ENCODE data around the gene ZNF473. TPM values are rescaled to one million over a fixed set of nuclear protein-coding genes. Genes with fewer than 3 reads are reported as not detected.

ZNF473 gene
- total RNA-seq, 1 experiment from 2014 or later, result 13.9 TPM

- Histone ChIP-seq H3K36me3 (ENCODE audit: low read depth) (peaks cover 11% of the 10 kb centered on the region; the same call in 1 of the 2 replicates), H2AFZ (no peak overlapping the region), H3K4me3 (no peak overlapping the region), H3K9me3 (ENCODE audit: insufficient read depth, low read depth) (no peaks in the 10 kb centered on the region), H3K79me2 (ENCODE audit: low read depth) (no peaks in the 10 kb centered on the region), H3K9me2 (ENCODE audit: insufficient read depth) (no peaks in the 10 kb centered on the region), H3F3A (ENCODE audit: insufficient read depth, low read depth) (peaks cover 23% of the 10 kb centered on the region), H3K27me3 (ENCODE audit: insufficient read depth, low read depth) (no peaks in the 10 kb centered on the region), H3K27ac (no peak overlapping the region), H3K4me1 (replicated peaks; ENCODE audit: insufficient read depth) (no peaks in the 10 kb centered on the region), H3K4me2 (no peak overlapping the region), H4K20me1 (ENCODE audit: insufficient read depth) (peaks cover 38% of the 10 kb centered on the region)
- DNase-seq, result peak; percentile 46 to 52
- no TSS peak for BruUV-seq (replicated peaks)
- intact Hi-C loops (cut with micrococcal nuclease; ENCODE audit: unreplicated experiment), result loop anchor here (1.0 kb wide), 1 partner anchor 46 kb away; no protein-coding TSS in a partner anchor
- TF ChIP-seq CTCF (conservative IDR thresholded peaks at IDR 0.05) (peak; percentile 98), EZH2 (IDR thresholded peaks at IDR 0.05; ENCODE audit: low read depth) (no peak)
- ChIA-PET CTCF (no interaction called here), POLR2A (ENCODE audit: unreplicated experiment) (no interaction called here)
Measured at GRCh38 chr19:49983645-49984229, 42.1 kb upstream of the ZNF473 start.

- DNase-seq, result no peak
- Histone ChIP-seq H3K27ac (no peak overlapping the region), H4K20me1 (ENCODE audit: insufficient read depth) (peaks cover 38% of the 10 kb centered on the region), H3K4me1 (replicated peaks; ENCODE audit: insufficient read depth) (no peaks in the 10 kb centered on the region), H3K4me2 (no peak overlapping the region), H3K9me3 (ENCODE audit: insufficient read depth, low read depth) (no peaks in the 10 kb centered on the region), H3K79me2 (ENCODE audit: low read depth) (no peaks in the 10 kb centered on the region), H3F3A (ENCODE audit: insufficient read depth, low read depth) (peaks cover 23% of the 10 kb centered on the region), H3K9me2 (ENCODE audit: insufficient read depth) (no peaks in the 10 kb centered on the region), H3K27me3 (ENCODE audit: insufficient read depth, low read depth) (no peaks in the 10 kb centered on the region), H3K4me3 (no peak overlapping the region), H3K36me3 (ENCODE audit: low read depth) (peaks cover 11% of the 10 kb centered on the region; the same call in 1 of the 2 replicates), H2AFZ (no peak overlapping the region)
- CTCF ChIA-PET, result interaction anchor here (0.7 kb wide), 1 partner anchor 85 kb away, joined by 3 read pairs; no protein-coding TSS in a partner anchor
- TF ChIP-seq CTCF (conservative IDR thresholded peaks at IDR 0.05), result no peak
- TF ChIP-seq EZH2 (IDR thresholded peaks at IDR 0.05; ENCODE audit: low read depth), result no peak
- no TSS peak for BruUV-seq (replicated peaks)
- intact Hi-C loops (cut with micrococcal nuclease; ENCODE audit: unreplicated experiment), result no loop called here
- POLR2A ChIA-PET (ENCODE audit: unreplicated experiment), result no interaction called here
Measured at GRCh38 chr19:49984491-49984890, 41.3 kb upstream of the ZNF473 start.

- Histone ChIP-seq H3K9me2 (ENCODE audit: insufficient read depth) (no peaks in the 10 kb centered on the region), H3K36me3 (ENCODE audit: low read depth) (peaks cover 11% of the 10 kb centered on the region; the same call in 1 of the 2 replicates), H3K27ac (no peak overlapping the region), H3K4me3 (no peak overlapping the region), H4K20me1 (ENCODE audit: insufficient read depth) (peaks cover 38% of the 10 kb centered on the region), H2AFZ (no peak overlapping the region), H3F3A (ENCODE audit: insufficient read depth, low read depth) (peaks cover 23% of the 10 kb centered on the region), H3K4me2 (no peak overlapping the region), H3K4me1 (replicated peaks; ENCODE audit: insufficient read depth) (no peaks in the 10 kb centered on the region), H3K79me2 (ENCODE audit: low read depth) (no peaks in the 10 kb centered on the region), H3K27me3 (ENCODE audit: insufficient read depth, low read depth) (no peaks in the 10 kb centered on the region), H3K9me3 (ENCODE audit: insufficient read depth, low read depth) (no peaks in the 10 kb centered on the region)
- intact Hi-C loops (cut with micrococcal nuclease; ENCODE audit: unreplicated experiment), result no loop called here
- BruUV-seq (replicated peaks), result no TSS peak
- TF ChIP-seq EZH2 (IDR thresholded peaks at IDR 0.05; ENCODE audit: low read depth) (no peak), CTCF (conservative IDR thresholded peaks at IDR 0.05) (no peak)
- ChIA-PET CTCF (no interaction called here), POLR2A (ENCODE audit: unreplicated experiment) (no interaction called here)
- no peak for DNase-seq
Measured at GRCh38 chr19:49985871-49986270, 39.9 kb upstream of the ZNF473 start.

Data from PC-9 (cell line).